ENCODE results near the gene PRKCA.

Gene PRKCA

GRCh38 chr17:66518677-66519076, 216.3 kb downstream of the PRKCA start:
- DNase-seq (ENCODE audit: low spot score) = no peak

- DNase-seq (ENCODE audit: low spot score) = no peak
Measured at GRCh38 chr17:66519154-66519553, 216.7 kb downstream of the PRKCA start.

GRCh38 chr17:66520999-66521398, 218.6 kb downstream of the PRKCA start:
- no peak for DNase-seq (ENCODE audit: low spot score)

GRCh38 chr17:66522591-66523272, 220.3 kb downstream of the PRKCA start:
- no peak for DNase-seq (ENCODE audit: low spot score)

- DNase-seq (ENCODE audit: low spot score) = no peak
Measured at GRCh38 chr17:66523378-66524200, 221.2 kb downstream of the PRKCA start.

- no peak for DNase-seq (ENCODE audit: low spot score)
Measured at GRCh38 chr17:66524877-66525276, 222.5 kb downstream of the PRKCA start.

- DNase-seq (ENCODE audit: low spot score) = no peak
Measured at GRCh38 chr17:66525338-66525737, 222.9 kb downstream of the PRKCA start.

- DNase-seq (ENCODE audit: low spot score) = no peak
Measured at GRCh38 chr17:66526827-66527226, 224.4 kb downstream of the PRKCA start.

- DNase-seq (ENCODE audit: low spot score) = no peak
Measured at GRCh38 chr17:66527335-66527734, 224.9 kb downstream of the PRKCA start.

GRCh38 chr17:66531851-66532295, 229.5 kb downstream of the PRKCA start:
- no peak for DNase-seq (ENCODE audit: low spot score)

GRCh38 chr17:66533572-66533971, 231.2 kb downstream of the PRKCA start:
- DNase-seq (ENCODE audit: low spot score) = no peak

GRCh38 chr17:66533986-66534385, 231.6 kb downstream of the PRKCA start:
- no peak for DNase-seq (ENCODE audit: low spot score)

- DNase-seq (ENCODE audit: low spot score) = no peak
Measured at GRCh38 chr17:66535611-66536010, 233.2 kb downstream of the PRKCA start.

- DNase-seq (ENCODE audit: low spot score) = no peak
Measured at GRCh38 chr17:66537502-66537901, 235.1 kb downstream of the PRKCA start.

GRCh38 chr17:66538776-66539175, 236.4 kb downstream of the PRKCA start:
- DNase-seq (ENCODE audit: low spot score) = no peak

- no peak for DNase-seq (ENCODE audit: low spot score)
Measured at GRCh38 chr17:66540131-66540781, 237.8 kb downstream of the PRKCA start.

GRCh38 chr17:66541461-66542128, 239.2 kb downstream of the PRKCA start:
- no peak for DNase-seq (ENCODE audit: low spot score)

GRCh38 chr17:66542129-66542966, 239.9 kb downstream of the PRKCA start:
- DNase-seq (ENCODE audit: low spot score) = no peak

- DNase-seq (ENCODE audit: low spot score) = no peak
Measured at GRCh38 chr17:66542967-66543520, 240.6 kb downstream of the PRKCA start.

GRCh38 chr17:66543526-66543925, 241.1 kb downstream of the PRKCA start:
- no peak for DNase-seq (ENCODE audit: low spot score)

- DNase-seq (ENCODE audit: low spot score) = no peak
Measured at GRCh38 chr17:66545918-66546317, 243.5 kb downstream of the PRKCA start.

Data from hematopoietic multipotent progenitor cell treated with erythropoietin and hydrocortisone succinate and interleukin-3 and kit ligand, for 15 days (in vitro differentiated cells).